Mesenchymal stem cell (in vitro differentiated cells and primary cell): ENCODE data around the gene C2orf78.
A peak's percentile ranks its signal among the peaks of the same experiment; 100 is the strongest.

ENCODE experiments used
- DNase-seq: peaks from one replicate; pipeline ENCODE4 v3.0.0-alpha.2; 2013
- H2AFZ ChIP-seq: one replicate; pipeline ENCODE4 v1.6.1; 2013; ENCODE audit warnings: low read depth, mild to moderate bottlenecking, control low read depth, inconsistent platforms, low read length, moderate library complexity
- H2AK5ac ChIP-seq: 2 replicates; pipeline ENCODE4 v1.6.1; 2013; ENCODE audit warnings: low read length, moderate library complexity, mild to moderate bottlenecking, inconsistent platforms; ENCODE audit not compliant: severe bottlenecking
- H2BK120ac ChIP-seq: one replicate; pipeline ENCODE4 v1.6.1; 2013; ENCODE audit warnings: low read depth, mild to moderate bottlenecking, inconsistent platforms, low read length, moderate library complexity
- H2BK12ac ChIP-seq, 2 experiments: one replicate each; pipeline ENCODE4 v1.6.1; 2013; ENCODE audit warnings: inconsistent platforms in 2 of 2, low read length in 2 of 2, mild to moderate bottlenecking in 2 of 2, moderate library complexity in 2 of 2, control low read depth in 1 of 2
- H2BK15ac ChIP-seq: one replicate; pipeline ENCODE4 v1.6.1; 2013; ENCODE audit warnings: mild to moderate bottlenecking, low read depth, inconsistent platforms; ENCODE audit not compliant: poor library complexity, severe bottlenecking
- H2BK5ac ChIP-seq: 2 replicates; pipeline ENCODE4 v1.6.1; 2013; ENCODE audit warnings: low read depth, mild to moderate bottlenecking, low read length, control low read depth, inconsistent platforms; ENCODE audit not compliant: poor library complexity, severe bottlenecking
- H3K14ac ChIP-seq, 2 experiments: one replicate each; pipeline ENCODE4 v1.6.1; 2013; ENCODE audit warnings: inconsistent platforms in 2 of 2, low read length in 2 of 2, control low read depth in 1 of 2, mild to moderate bottlenecking in 1 of 2, moderate library complexity in 1 of 2
- H3K18ac ChIP-seq, 2 experiments: one replicate each; pipeline ENCODE4 v1.6.1; 2013; ENCODE audit warnings: inconsistent platforms in 2 of 2, low read length in 2 of 2, control low read depth in 1 of 2, low read depth in 1 of 2, mild to moderate bottlenecking in 1 of 2
- H3K23ac ChIP-seq, 2 experiments: one replicate each; pipeline ENCODE4 v1.6.1; 2013; ENCODE audit warnings: inconsistent platforms in 2 of 2, low read length in 2 of 2, mild to moderate bottlenecking in 2 of 2, moderate library complexity in 2 of 2, control low read depth in 1 of 2
- H3K27ac ChIP-seq: 2 replicates; pipeline ENCODE4 v1.5.1; 2013; ENCODE audit warnings: mild to moderate bottlenecking, moderate library complexity, low read length, control low read depth, inconsistent platforms; ENCODE audit not compliant: poor library complexity, severe bottlenecking
- H3K27me3 ChIP-seq, 2 experiments: 2 replicates each; pipeline versions ENCODE4 v1.6.1 to v1.7.0; 2013; ENCODE audit warnings: low read length in 2 of 2, mild to moderate bottlenecking in 2 of 2, moderate library complexity in 2 of 2, control low read depth in 1 of 2, inconsistent platforms in 1 of 2; ENCODE audit not compliant: control insufficient read depth in 1 of 2, insufficient read depth in 1 of 2
- H3K36me3 ChIP-seq, 2 experiments: 2 replicates each; pipeline versions ENCODE4 v1.6.1 to v1.7.0; 2013; ENCODE audit warnings: low read length in 2 of 2, control low read depth in 1 of 2, inconsistent platforms in 1 of 2, low read depth in 1 of 2, mild to moderate bottlenecking in 1 of 2; ENCODE audit not compliant: insufficient read depth in 2 of 2, control insufficient read depth in 1 of 2
- H3K4ac ChIP-seq, 2 experiments: one replicate each; pipeline ENCODE4 v1.6.1; 2013; ENCODE audit warnings: inconsistent platforms in 2 of 2, low read length in 2 of 2, mild to moderate bottlenecking in 2 of 2, moderate library complexity in 2 of 2, control low read depth in 1 of 2, low read depth in 1 of 2
- H3K4me1 ChIP-seq: 2 replicates; pipeline ENCODE4 v1.6.1; 2013; ENCODE audit warnings: low read depth, low read length, control low read depth; ENCODE audit not compliant: control insufficient read depth, insufficient read depth
- H3K4me2 ChIP-seq: 2 replicates; pipeline ENCODE4 v1.6.1; 2013; ENCODE audit warnings: low read length, mild to moderate bottlenecking, inconsistent platforms; ENCODE audit not compliant: poor library complexity, severe bottlenecking
- H3K4me3 ChIP-seq, 2 experiments: 2 replicates each; pipeline versions ENCODE4 v1.5.1 to v1.7.0; 2013; ENCODE audit warnings: low read length in 2 of 2, mild to moderate bottlenecking in 2 of 2, control low read depth in 1 of 2, low read depth in 1 of 2; ENCODE audit not compliant: insufficient read depth in 1 of 2
- H3K79me1 ChIP-seq: replicated peaks from 2 replicates; pipeline ENCODE4 v1.6.1; 2013; ENCODE audit warnings: mild to moderate bottlenecking, control low read depth, low read length, inconsistent platforms; ENCODE audit not compliant: poor library complexity, severe bottlenecking
- H3K9ac ChIP-seq: 2 replicates; pipeline ENCODE4 v1.7.0; 2013; ENCODE audit warnings: mild to moderate bottlenecking, low read length, moderate library complexity
- H3K9me3 ChIP-seq: 2 replicates; pipeline ENCODE4 v1.7.0; 2013; ENCODE audit warnings: mild to moderate bottlenecking, low read length; ENCODE audit not compliant: control insufficient read depth
- H4K8ac ChIP-seq: one replicate; pipeline ENCODE4 v1.6.1; 2013; ENCODE audit warnings: inconsistent platforms, mild to moderate bottlenecking, low read length, moderate library complexity
- H4K91ac ChIP-seq: one replicate; pipeline ENCODE4 v1.6.1; 2013; ENCODE audit warnings: mild to moderate bottlenecking, low read length, inconsistent platforms
- WGBS: methylation state at CpG from one replicate; pipeline ENCODE4 v1.1.7; 2013; ENCODE audit warnings: mixed read lengths; 5-methylcytosine and 5-hydroxymethylcytosine counted together

The C2orf78 gene

DNA sequence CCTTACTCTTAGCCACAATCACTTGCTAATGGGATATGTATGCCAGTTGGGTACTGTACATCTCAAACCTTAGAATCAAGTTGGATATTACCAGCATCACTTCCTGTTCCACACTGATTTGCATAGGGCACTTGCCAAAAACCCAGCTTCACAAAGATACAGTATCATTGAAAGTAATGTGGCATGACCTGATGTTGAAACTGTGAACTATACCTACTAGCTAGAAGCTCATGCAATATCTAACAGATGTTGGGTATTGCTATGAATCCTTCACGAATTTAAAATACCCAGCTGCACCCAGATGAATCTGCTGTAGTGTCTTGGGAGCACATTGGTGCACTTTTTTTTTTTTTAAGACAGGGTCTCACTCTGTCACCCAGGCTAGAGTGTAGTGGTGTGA lies 38.3 kb downstream of the C2orf78 start:
- Histone ChIP-seq H3K9me3 (no peaks in the 10 kb centered on the region), H3K14ac (no peak overlapping the region), H3K4me3 (no peak overlapping the region), H4K8ac (no peak overlapping the region), H3K36me3 (no peaks in the 10 kb centered on the region), H3K4ac (no peak overlapping the region), H2BK5ac (no peak overlapping the region), H3K4me1 (peaks cover 2% of the 10 kb centered on the region), H3K79me1 (no peaks in the 10 kb centered on the region), H2AFZ (no peak overlapping the region), H3K23ac (no peak overlapping the region), H3K27me3 (peaks cover 13 to 61% of the 10 kb centered on the region in 2 experiments), H3K18ac (no peak overlapping the region), H2BK15ac (no peak overlapping the region), H2BK120ac (no peak overlapping the region), H3K27ac (no peak overlapping the region), H3K9ac (no peak overlapping the region), H2BK12ac (no peak overlapping the region), H2AK5ac (no peak overlapping the region), H3K4me2 (no peak overlapping the region), H4K91ac (no peak overlapping the region)
- no peak for DNase-seq
- no CpG with 5 or more reads among the region's 1 CpG for WGBS

DNA sequence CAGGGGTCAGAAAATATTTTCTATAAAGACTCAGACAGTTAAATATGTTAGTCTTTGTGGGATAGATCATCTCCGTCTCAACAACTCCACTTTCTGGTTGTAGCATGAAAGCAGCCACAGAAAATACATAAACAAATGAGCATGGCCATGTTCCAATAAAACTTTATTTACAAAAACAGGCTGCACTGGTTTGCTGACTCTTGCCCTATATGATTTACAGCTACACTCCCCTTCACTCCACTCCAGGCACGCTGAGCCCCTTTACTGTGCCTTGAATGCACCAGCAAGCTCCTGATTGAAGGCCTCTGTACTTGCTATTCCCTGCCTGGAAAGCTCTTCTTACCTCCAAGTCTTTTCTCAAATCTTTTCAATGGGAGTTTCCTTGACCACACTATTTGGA lies 39.0 kb downstream of the C2orf78 start:
- Histone ChIP-seq H2AFZ (no peak overlapping the region), H3K18ac (no peak overlapping the region), H2BK15ac (no peak overlapping the region), H2BK120ac (no peak overlapping the region), H3K36me3 (no peaks in the 10 kb centered on the region), H3K4me2 (no peak overlapping the region), H3K4me3 (no peak overlapping the region), H3K79me1 (no peaks in the 10 kb centered on the region), H2BK12ac (no peak overlapping the region), H3K27ac (no peak overlapping the region), H3K14ac (no peak overlapping the region), H3K4ac (no peak overlapping the region), H2AK5ac (no peak overlapping the region), H4K8ac (no peak overlapping the region), H3K23ac (no peak overlapping the region), H3K4me1 (peaks cover 2% of the 10 kb centered on the region), H4K91ac (no peak overlapping the region), H3K9me3 (no peaks in the 10 kb centered on the region), H3K9ac (no peak overlapping the region), H2BK5ac (no peak overlapping the region), H3K27me3 (peaks cover 13 to 56% of the 10 kb centered on the region in 2 experiments)
- no peak for DNase-seq
- WGBS, result 57% methylated on average over 2 of the region's 2 CpGs

DNA sequence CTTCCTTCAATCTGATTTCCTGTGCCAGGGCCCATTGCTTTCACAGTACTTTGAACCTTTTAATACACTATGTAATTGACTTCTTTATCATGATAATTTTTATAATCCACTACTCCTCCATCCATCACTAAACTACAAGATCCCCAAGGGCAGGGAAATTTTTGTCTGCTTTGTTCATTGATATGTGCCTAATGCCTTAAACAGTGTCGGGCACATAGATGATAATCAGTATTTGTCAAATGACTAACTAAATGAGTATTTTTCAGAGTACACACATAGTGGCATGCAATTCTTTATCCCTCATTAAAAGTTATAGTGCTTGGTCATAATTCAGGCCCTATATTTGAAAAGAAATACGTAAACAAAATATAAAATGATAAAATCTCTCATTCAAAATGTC lies 39.4 kb downstream of the C2orf78 start:
- peaks cover 13 to 56% of the 10 kb centered on the region in 2 experiments for H3K27me3 ChIP-seq
- no peak overlapping the region for H2BK12ac ChIP-seq
- H3K9ac ChIP-seq, result no peak overlapping the region
- H3K4me1 ChIP-seq, result no peaks in the 10 kb centered on the region
- H3K4me3 ChIP-seq, result no peak overlapping the region
- no peak overlapping the region for H2BK5ac ChIP-seq
- no peak overlapping the region for H4K91ac ChIP-seq
- no peak overlapping the region for H4K8ac ChIP-seq
- H2BK15ac ChIP-seq, result no peak overlapping the region
- no peaks in the 10 kb centered on the region for H3K79me1 ChIP-seq
- no peak overlapping the region for H3K18ac ChIP-seq
- 63% methylated on average over 1 of the region's 2 CpGs for WGBS
- no peak overlapping the region for H2AFZ ChIP-seq
- H3K4me2 ChIP-seq, result no peak overlapping the region
- no peak overlapping the region for H3K14ac ChIP-seq
- H3K23ac ChIP-seq, result no peak overlapping the region
- no peaks in the 10 kb centered on the region for H3K9me3 ChIP-seq
- no peaks in the 10 kb centered on the region for H3K36me3 ChIP-seq
- H3K27ac ChIP-seq, result no peak overlapping the region
- DNase-seq, result no peak
- H2AK5ac ChIP-seq, result no peak overlapping the region
- H3K4ac ChIP-seq, result no peak overlapping the region
- H2BK120ac ChIP-seq, result no peak overlapping the region

DNA sequence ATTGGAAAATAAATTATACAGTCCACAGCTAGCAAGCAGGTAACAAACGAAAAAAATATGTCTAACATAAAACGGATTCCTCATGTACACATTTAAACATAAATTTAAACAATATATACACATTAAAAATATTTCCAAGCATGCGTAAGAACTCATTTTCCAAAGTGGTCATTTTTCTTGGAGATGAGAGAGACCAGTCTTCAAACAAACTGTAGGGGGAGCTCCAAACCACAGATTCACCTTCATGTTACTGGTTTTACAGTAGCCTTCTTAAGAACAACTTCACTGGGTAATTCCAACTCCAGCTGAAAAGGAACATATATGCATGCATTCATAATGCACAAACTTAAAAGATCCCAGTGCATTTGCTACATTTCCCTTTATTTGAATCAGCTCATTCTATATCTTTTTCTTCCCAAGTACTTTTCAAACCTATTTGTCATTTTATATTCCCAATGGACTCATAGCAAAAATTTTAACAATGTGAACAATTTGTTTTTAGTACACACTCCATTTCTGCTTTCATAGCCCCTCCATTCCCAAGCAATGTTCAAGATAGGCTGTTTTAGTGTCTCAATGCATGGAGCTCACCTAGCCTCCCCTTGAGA lies 40.0 kb downstream of the C2orf78 start:
- Histone ChIP-seq H2BK5ac (no peak overlapping the region), H4K91ac (no peak overlapping the region), H3K4me2 (no peak overlapping the region), H3K18ac (no peak overlapping the region), H3K36me3 (no peaks in the 10 kb centered on the region), H4K8ac (no peak overlapping the region), H2BK15ac (no peak overlapping the region), H3K4me1 (no peaks in the 10 kb centered on the region), H3K14ac (no peak overlapping the region), H3K4ac (no peak overlapping the region), H3K4me3 (no peak overlapping the region), H2AFZ (no peak overlapping the region), H3K9ac (no peak overlapping the region), H3K27ac (no peak overlapping the region), H2BK12ac (no peak overlapping the region), H3K23ac (no peak overlapping the region), H3K27me3 (peaks cover 13 to 51% of the 10 kb centered on the region in 2 experiments), H3K9me3 (no peaks in the 10 kb centered on the region), H3K79me1 (no peaks in the 10 kb centered on the region), H2BK120ac (no peak overlapping the region), H2AK5ac (no peak overlapping the region)
- 30% methylated on average over 3 of the region's 3 CpGs for WGBS
- peak; percentile 82 for DNase-seq
